ENCODE measurements around the gene DEGS2. TPM values are rescaled to one million over a fixed set of nuclear protein-coding genes. Genes with fewer than 3 reads are reported as not detected.

Gene DEGS2
- total and polyA plus RNA-seq, 2 experiments from 2014 or later: 0.63 to 2.2 TPM

GRCh38 chr14:100120522-100121269 lies 38.7 kb downstream of the DEGS2 start (continued):
- no peak for TF ChIP-seq CREB1 (CRISPR knock-in tag; IDR thresholded peaks at IDR 0.05; ENCODE audit: low read depth)
- no peak for TF ChIP-seq EZH2phosphoT487 (IDR thresholded peaks at IDR 0.05; ENCODE audit: unreplicated experiment)
- TF ChIP-seq ZNF462 (CRISPR knock-in tag; IDR thresholded peaks at IDR 0.05): no peak
- TF ChIP-seq ZNF114 (CRISPR knock-in tag; IDR thresholded peaks at IDR 0.05): no peak
- no peak for TF ChIP-seq STAT1 (IDR thresholded peaks at IDR 0.05; ENCODE audit: unreplicated experiment)
- no peak for TF ChIP-seq ETS1 (IDR thresholded peaks at IDR 0.05)

GRCh38 chr14:100119251-100119650 lies 40.2 kb downstream of the DEGS2 start:
- Histone ChIP-seq H3K4me3 (no peak overlapping the region), H3K4me1 (ENCODE audit: insufficient read depth) (no peaks in the 10 kb centered on the region), H3K9me2 (ENCODE audit: insufficient read depth) (no peaks in the 10 kb centered on the region), H2AFZ (no peak overlapping the region), H3K79me2 (replicated peaks; ENCODE audit: insufficient read depth) (no peaks in the 10 kb centered on the region), H4K20me1 (replicated peaks; ENCODE audit: insufficient read depth) (no peaks in the 10 kb centered on the region), H3K4me2 (no peak overlapping the region), H3K36me3 (ENCODE audit: insufficient read depth) (no peaks in the 10 kb centered on the region), H3F3A (replicated peaks; ENCODE audit: low read depth) (no peaks in the 10 kb centered on the region), H3K27ac (ENCODE audit: low read depth) (no peak overlapping the region), H3K27me3 (ENCODE audit: insufficient read depth) (no peaks in the 10 kb centered on the region)
- H3K4me3 Mint-ChIP-seq: no peak overlapping the region
- ATAC-seq: no peak
- H3K27ac Mint-ChIP-seq: peak overlapping the region; percentile 33; the same call in 1 of the 2 replicates
- no peak for DNase-seq (ENCODE audit: low spot score)
- H3K9me3 Mint-ChIP-seq: no peaks in the 10 kb centered on the region
- no peaks in the 10 kb centered on the region; the same call in 2 of the 3 replicates for H3K4me1 Mint-ChIP-seq
- peaks cover 4% of the 10 kb centered on the region for H3K27me3 Mint-ChIP-seq (ENCODE audit: insufficient read depth, low read depth, poor library complexity)
- no peaks in the 10 kb centered on the region for H3K36me3 Mint-ChIP-seq (ENCODE audit: low read depth)
- TF ChIP-seq ETS1 (IDR thresholded peaks at IDR 0.05) (no peak), POLR2AphosphoS5 (IDR thresholded peaks at IDR 0.05; ENCODE audit: low read depth) (no peak), JUNB (IDR thresholded peaks at IDR 0.05; ENCODE audit: unreplicated experiment) (no peak), NANOG (IDR thresholded peaks at IDR 0.05; ENCODE audit: borderline replicate concordance) (no peak)
- TF ChIP-seq, protein P1, sequence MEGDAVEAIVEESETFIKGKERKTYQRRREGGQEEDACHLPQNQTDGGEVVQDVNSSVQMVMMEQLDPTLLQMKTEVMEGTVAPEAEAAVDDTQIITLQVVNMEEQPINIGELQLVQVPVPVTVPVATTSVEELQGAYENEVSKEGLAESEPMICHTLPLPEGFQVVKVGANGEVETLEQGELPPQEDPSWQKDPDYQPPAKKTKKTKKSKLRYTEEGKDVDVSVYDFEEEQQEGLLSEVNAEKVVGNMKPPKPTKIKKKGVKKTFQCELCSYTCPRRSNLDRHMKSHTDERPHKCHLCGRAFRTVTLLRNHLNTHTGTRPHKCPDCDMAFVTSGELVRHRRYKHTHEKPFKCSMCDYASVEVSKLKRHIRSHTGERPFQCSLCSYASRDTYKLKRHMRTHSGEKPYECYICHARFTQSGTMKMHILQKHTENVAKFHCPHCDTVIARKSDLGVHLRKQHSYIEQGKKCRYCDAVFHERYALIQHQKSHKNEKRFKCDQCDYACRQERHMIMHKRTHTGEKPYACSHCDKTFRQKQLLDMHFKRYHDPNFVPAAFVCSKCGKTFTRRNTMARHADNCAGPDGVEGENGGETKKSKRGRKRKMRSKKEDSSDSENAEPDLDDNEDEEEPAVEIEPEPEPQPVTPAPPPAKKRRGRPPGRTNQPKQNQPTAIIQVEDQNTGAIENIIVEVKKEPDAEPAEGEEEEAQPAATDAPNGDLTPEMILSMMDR (conservative IDR thresholded peaks at IDR 0.05; ENCODE audit: low read depth in 2 of 2): no peak
